SIG-M5 treated with dmso at 0.1 percent for 504 hours (cell line): ENCODE data around the gene AKR1C2.
"Not testable (repeated sequence)": the region's sequence is repeated elsewhere in the genome, so short reads cannot be mapped to it uniquely, and the experiment has no call there.

Experiments used
- DNase-seq: peaks from one replicate; lab custom pipeline; 2025; ENCODE audit not compliant: unreplicated experiment; lab: John Stamatoyannopoulos, UW

Gene AKR1C2

GRCh38 chr10:4961558-4961957 lies 42.1 kb downstream of the AKR1C2 start:
- DNase-seq: not testable (repeated sequence)

- not testable (repeated sequence) for DNase-seq
Measured at GRCh38 chr10:4956955-4957645, 46.6 kb downstream of the AKR1C2 start.

- not testable (repeated sequence) for DNase-seq
Measured at GRCh38 chr10:4956088-4956487, 47.6 kb downstream of the AKR1C2 start.

GRCh38 chr10:4953405-4953804 lies 50.3 kb downstream of the AKR1C2 start:
- DNase-seq: no peak

- not testable (repeated sequence) for DNase-seq
Measured at GRCh38 chr10:4951512-4952162, 52.0 kb downstream of the AKR1C2 start.

GRCh38 chr10:4947635-4948596 lies 55.7 kb downstream of the AKR1C2 start:
- DNase-seq: no peak

GRCh38 chr10:4947039-4947634 lies 56.5 kb downstream of the AKR1C2 start:
- no peak for DNase-seq

- DNase-seq: no peak
Measured at GRCh38 chr10:4945766-4946717, 57.6 kb downstream of the AKR1C2 start.

GRCh38 chr10:4944841-4945240 lies 58.8 kb downstream of the AKR1C2 start:
- DNase-seq: no peak

GRCh38 chr10:4943821-4944220 lies 59.8 kb downstream of the AKR1C2 start:
- no peak for DNase-seq

GRCh38 chr10:4943416-4943815 lies 60.2 kb downstream of the AKR1C2 start:
- DNase-seq: not testable (repeated sequence)

GRCh38 chr10:4942931-4943330 lies 60.7 kb downstream of the AKR1C2 start:
- DNase-seq: not testable (repeated sequence)

- no peak for DNase-seq
Measured at GRCh38 chr10:4941540-4942330, 61.9 kb downstream of the AKR1C2 start.

- DNase-seq: not testable (repeated sequence)
Measured at GRCh38 chr10:4940909-4941308, 62.7 kb downstream of the AKR1C2 start.

- not testable (repeated sequence) for DNase-seq
Measured at GRCh38 chr10:4940073-4940428, 63.6 kb downstream of the AKR1C2 start.

- DNase-seq: no peak
Measured at GRCh38 chr10:4939224-4940072, 64.2 kb downstream of the AKR1C2 start.
